H1 (cell line): Measurements from ENCODE around the gene GOLGB1. TPM values are rescaled to one million over a fixed set of nuclear protein-coding genes. Genes with fewer than 3 reads are reported as not detected.
"Not testable (repeated sequence)": the region's sequence is repeated elsewhere in the genome, so short reads cannot be mapped to it uniquely, and the experiment has no call there.

Experiments used
- CTCF ChIA-PET: fragments of 300-600 bp; sonication (Branson Sonifier 250); formaldehyde crosslinking; loops from one replicate; lab custom pipeline; 2021; ENCODE audit not compliant: partially characterized antibody; lab: Charles Lee
- POLR2A ChIA-PET: fragments of 300-600 bp; sonication (Branson Sonifier 250); formaldehyde crosslinking; loops from one replicate; lab custom pipeline; 2021; ENCODE audit warnings: inconsistent platforms; ENCODE audit not compliant: partially characterized antibody; lab: Charles Lee
- DNase-seq, 2 experiments: peaks; one replicate each; pipeline versions ENCODE4 v3.0.0 to v3.0.0-alpha.2; 2010 to 2022; ENCODE audit warnings: low spot score in 2 of 2, low read depth in 1 of 2, mixed read lengths in 1 of 2
- FAIRE-seq: peaks from 2 replicates; lab custom pipeline; 2011; peaks lifted over from hg19 to GRCh38; lab: Jason Lieb, UNC
- H2AFZ ChIP-seq: 2 replicates; pipeline ENCODE4 v1.8.1; 2012; ENCODE audit warnings: low read length, inconsistent platforms
- H2AK5ac ChIP-seq: 2 replicates; pipeline ENCODE4 v1.6.1; 2013; ENCODE audit warnings: low read depth, low read length
- H2BK120ac ChIP-seq: replicated peaks from 2 replicates; pipeline ENCODE3; 2013; ENCODE audit warnings: low read depth, low read length, inconsistent platforms
- H2BK12ac ChIP-seq: 2 replicates; pipeline ENCODE4 v1.6.1; 2013; ENCODE audit warnings: low read depth, low read length
- H2BK15ac ChIP-seq: 2 replicates; pipeline ENCODE4 v1.6.1; 2013; ENCODE audit warnings: low read length
- H2BK20ac ChIP-seq: 2 replicates; pipeline ENCODE4 v1.6.1; 2013; ENCODE audit warnings: low read length
- H2BK5ac ChIP-seq: 2 replicates; pipeline ENCODE4 v1.6.1; 2013; ENCODE audit warnings: low read depth, low read length
- H3K14ac ChIP-seq: 2 replicates; pipeline ENCODE4 v1.6.1; 2013; ENCODE audit warnings: inconsistent platforms; ENCODE audit not compliant: insufficient read length
- H3K18ac ChIP-seq: 2 replicates; pipeline ENCODE4 v1.6.1; 2013; ENCODE audit warnings: low read length; ENCODE audit errors: extremely low read depth
- H3K23ac ChIP-seq: 2 replicates; pipeline ENCODE4 v1.6.1; 2013; ENCODE audit warnings: inconsistent platforms; ENCODE audit not compliant: insufficient read length
- H3K23me2 ChIP-seq: 2 replicates; pipeline ENCODE4 v1.6.1; 2013; ENCODE audit warnings: low read depth, low read length
- H3K27ac ChIP-seq: 2 replicates; pipeline ENCODE4 v1.6.1; 2011; ENCODE audit warnings: low read depth, low read length, inconsistent platforms
- H3K27me3 ChIP-seq, 4 experiments: replicated peaks in 1 of 4; 1 replicate in 1 of 4; 2 replicates in 3 of 4; pipeline versions ENCODE4 v1.6.1 to v1.8.1; 2011 to 2013; ENCODE audit warnings: low read length in 3 of 4, mild to moderate bottlenecking in 3 of 4, inconsistent platforms in 2 of 4, mixed read lengths in 2 of 4, moderate library complexity in 1 of 4; ENCODE audit not compliant: control insufficient read depth in 3 of 4, insufficient read depth in 3 of 4; ENCODE audit errors: extremely low read depth in 1 of 4
- H3K36me3 ChIP-seq, 4 experiments: 2 replicates each; pipeline versions ENCODE4 v1.6.1 to v1.8.1; 2011 to 2013; ENCODE audit warnings: mild to moderate bottlenecking in 4 of 4, low read length in 3 of 4, moderate library complexity in 2 of 4, control low read depth in 1 of 4, inconsistent platforms in 1 of 4; ENCODE audit not compliant: insufficient read depth in 4 of 4, control insufficient read depth in 2 of 4
- H3K4ac ChIP-seq: replicated peaks from 2 replicates; pipeline ENCODE3; 2013; ENCODE audit warnings: low read length, low read depth, mixed read lengths, inconsistent platforms; ENCODE audit not compliant: insufficient read length
- H3K4me1 ChIP-seq, 4 experiments: replicated peaks in 1 of 4; 1 replicate in 1 of 4; 2 replicates in 3 of 4; pipeline versions ENCODE4 v1.6.1 to v1.8.1; 2011 to 2013; ENCODE audit warnings: low read length in 3 of 4, inconsistent platforms in 2 of 4, mixed read lengths in 1 of 4; ENCODE audit not compliant: insufficient read depth in 4 of 4, control insufficient read depth in 3 of 4
- H3K4me2 ChIP-seq, 2 experiments: 2 replicates each; pipeline versions ENCODE4 v1.6.1 to v1.8.1; 2011 to 2013; ENCODE audit warnings: low read depth in 2 of 2, low read length in 2 of 2, control low read depth in 1 of 2, inconsistent platforms in 1 of 2, mild to moderate bottlenecking in 1 of 2; ENCODE audit not compliant: insufficient read depth in 1 of 2
- H3K4me3 ChIP-seq, 4 experiments: fragments of 200-600, 300-600 bp in 1 of 4; sonication (generic), shearing (Covaris generic), sonication (Bioruptor Twin) in 1 of 4; 2 replicates each; pipeline versions ENCODE4 v1.5.1 to v1.8.1; 2011 to 2016; ENCODE audit warnings: low read length in 4 of 4, low read depth in 3 of 4, control low read depth in 2 of 4, inconsistent platforms in 2 of 4, mild to moderate bottlenecking in 2 of 4, mixed read lengths in 1 of 4, moderate library complexity in 1 of 4; ENCODE audit not compliant: insufficient read depth in 2 of 4; ENCODE audit errors: extremely low read depth in 1 of 4
- H3K56ac ChIP-seq: replicated peaks from 2 replicates; pipeline ENCODE3; 2013; ENCODE audit warnings: low read depth, mild to moderate bottlenecking, mixed read lengths, low read length, inconsistent platforms; ENCODE audit not compliant: insufficient read length
- H3K79me1 ChIP-seq: 2 replicates; pipeline ENCODE4 v1.6.1; 2013; ENCODE audit warnings: low read depth, low read length, control low read depth
- H3K79me2 ChIP-seq, 2 experiments: 2 replicates each; pipeline versions ENCODE4 v1.6.1 to v1.8.1; 2012 to 2013; ENCODE audit warnings: low read length in 2 of 2, mild to moderate bottlenecking in 2 of 2, inconsistent platforms in 1 of 2; ENCODE audit not compliant: insufficient read depth in 2 of 2, control insufficient read depth in 1 of 2
- H3K9ac ChIP-seq, 4 experiments: replicated peaks in 1 of 4; 1 replicate in 1 of 4; 2 replicates in 3 of 4; pipeline versions ENCODE4 v1.6.1 to v1.8.1; 2011 to 2013; ENCODE audit warnings: low read depth in 3 of 4, low read length in 3 of 4, control low read depth in 2 of 4, mild to moderate bottlenecking in 2 of 4, moderate library complexity in 2 of 4, inconsistent platforms in 1 of 4; ENCODE audit errors: extremely low read depth in 1 of 4
- H3K9me3 ChIP-seq, 2 experiments: 2 replicates each; pipeline versions ENCODE4 v1.6.1 to v1.8.1; 2012 to 2013; ENCODE audit warnings: mild to moderate bottlenecking in 2 of 2, moderate library complexity in 2 of 2, control low read depth in 1 of 2, inconsistent platforms in 1 of 2, low read depth in 1 of 2, low read length in 1 of 2, mixed read lengths in 1 of 2; ENCODE audit not compliant: insufficient read depth in 2 of 2
- H4K20me1 ChIP-seq, 2 experiments: replicated peaks in 1 of 2; 2 replicates each; pipeline versions ENCODE3 to v1.8.1; 2011 to 2013; ENCODE audit warnings: inconsistent platforms in 2 of 2, low read length in 2 of 2, mild to moderate bottlenecking in 1 of 2; ENCODE audit not compliant: insufficient read depth in 2 of 2, control insufficient read depth in 1 of 2
- H4K5ac ChIP-seq: 2 replicates; pipeline ENCODE4 v1.6.1; 2013; ENCODE audit warnings: low read length, low read depth, mixed read lengths, inconsistent platforms; ENCODE audit not compliant: insufficient read length
- H4K8ac ChIP-seq: 2 replicates; pipeline ENCODE4 v1.8.0; 2013; ENCODE audit warnings: mild to moderate bottlenecking, moderate library complexity, low read length, inconsistent platforms; ENCODE audit not compliant: insufficient read depth; ENCODE audit errors: extremely low read depth
- H4K91ac ChIP-seq: replicated peaks from 2 replicates; pipeline ENCODE3; 2013; ENCODE audit warnings: low read length, mixed read lengths, inconsistent platforms; ENCODE audit not compliant: insufficient read length
- KDM1A ChIP-seq: fragments of 200-600, 300-600 bp; sonication (generic); IDR thresholded peaks from 2 replicates; pipeline ENCODE4 v1.7.1; 2016; ENCODE audit warnings: mild to moderate bottlenecking, low read length, borderline replicate concordance
- WGBS, 2 experiments: shearing (Covaris generic) in 1 of 2; methylation state at CpG; one replicate each; pipeline versions ENCODE4 v1.1.6 to v1.1.7; 2013 to 2015; ENCODE audit warnings: low lambda C conversion rate in 2 of 2, mixed read lengths in 2 of 2, inconsistent platforms in 1 of 2, low coverage in 1 of 2, missing lambda C conversion rate in 1 of 2; ENCODE audit not compliant: insufficient replicate concordance in 2 of 2, insufficient coverage in 1 of 2, insufficient read length in 1 of 2; ENCODE audit errors: extremely low coverage in 1 of 2, missing lambda C conversion rate in 1 of 2; 5-methylcytosine and 5-hydroxymethylcytosine counted together
- polyA plus RNA-seq, 7 experiments: library from polyadenylated mRNA; depleted of rRNA in 3 of 7; stranded (reverse) in 5 of 7; unstranded in 2 of 7; fragments of >200 nt in 5 of 7; fragments of 200-250 nt in 2 of 7; gene quantifications; 1 replicate in 5 of 7; 2 replicates in 1 of 7; 4 replicates in 1 of 7; pipeline versions ENCODE4 v1.2.1 to v1.2.3, GENCODE V29; 2011 to 2013; ENCODE audit warnings: missing spikeins in 2 of 7, mixed read lengths in 2 of 7
- total RNA-seq: library from RNA; stranded (reverse); fragmentation: NEBNext Ultra II Directional; extraction: Animal tissue kit (Norgen Biotek cat#: 25700); gene quantifications from 2 replicates; pipeline ENCODE4 v1.2.1, GENCODE V29; 2021

GOLGB1 gene
- total and polyA plus RNA-seq, 2 of the 8 experiments (the other 6 are each of a cell fraction or from before 2014, with no cell fraction given): 5.9 to 28.5 TPM

GRCh38 chr3:121775095-121775494 is 25.6 kb upstream of the GOLGB1 start:
- H3K79me1 ChIP-seq, H3K4me1 ChIP-seq, H3K9ac ChIP-seq, H3K14ac ChIP-seq, H4K91ac ChIP-seq, H3K23ac ChIP-seq, H2BK5ac ChIP-seq, H4K5ac ChIP-seq, H3K23me2 ChIP-seq, H4K8ac ChIP-seq, H2BK15ac ChIP-seq, H4K20me1 ChIP-seq, H3K27ac ChIP-seq, H3K4me3 ChIP-seq, H2AFZ ChIP-seq, H3K18ac ChIP-seq, H2AK5ac ChIP-seq, H3K56ac ChIP-seq, CTCF ChIA-PET, H3K27me3 ChIP-seq, POLR2A ChIA-PET, DNase-seq, H2BK12ac ChIP-seq, H3K4ac ChIP-seq, H3K4me2 ChIP-seq, H2BK20ac ChIP-seq, H3K9me3 ChIP-seq, H3K79me2 ChIP-seq, H2BK120ac ChIP-seq, FAIRE-seq: not testable (repeated sequence)
- H3K36me3 ChIP-seq: peaks cover 7 to 45% (median 25%) of the 10 kb centered on the region in 4 experiments
- 93% methylated on average over 4 of the region's 4 CpGs; no CpG with 5 or more reads in 1 of the 2 experiments for WGBS, 2 experiments
- peak; percentile 39; the same call in 1 of the 2 replicates for TF ChIP-seq KDM1A
